ENCODE data around the gene PUS10.
A peak's percentile ranks its signal among the peaks of the same experiment; 100 is the strongest.
"Not testable (repeated sequence)": the region's sequence is repeated elsewhere in the genome, so short reads cannot be mapped to it uniquely, and the experiment has no call there.

Gene PUS10

GRCh38 chr2:60925994-60926740 is 91.9 kb downstream of the PUS10 start:
- DNase-seq: peak; percentile 3

GRCh38 chr2:60907329-60907728 is 110.7 kb downstream of the PUS10 start:
- DNase-seq: no peak

GRCh38 chr2:60906395-60906794 is 111.7 kb downstream of the PUS10 start:
- no peak for DNase-seq

- not testable (repeated sequence) for DNase-seq
These were observed 112.2 kb downstream of the PUS10 start for GRCh38 chr2:60905867-60906266.

- DNase-seq: not testable (repeated sequence)
These were observed 116.8 kb downstream of the PUS10 start for GRCh38 chr2:60901296-60901695.

- no peak for DNase-seq
These were observed 118.2 kb downstream of the PUS10 start for GRCh38 chr2:60899892-60900249.

- no peak for DNase-seq
These were observed 118.7 kb downstream of the PUS10 start for GRCh38 chr2:60899230-60899891.

- no peak for DNase-seq
These were observed 119.5 kb downstream of the PUS10 start for GRCh38 chr2:60898567-60898966.
